HepG2 (cell line): Measurements from ENCODE around the gene SOAT1. TPM values are rescaled to one million over a fixed set of nuclear protein-coding genes. Genes with fewer than 3 reads are reported as not detected.

Source experiments
- PLRG1 ChIP-seq: fragments of 450-650 bp; conservative IDR thresholded peaks from 2 replicates; pipeline ENCODE4 v1.6.1; 2016
- ZC3H4 ChIP-seq: sonication (generic); formaldehyde crosslinking; IDR thresholded peaks from 2 replicates; pipeline ENCODE4 v1.4.0; 2020; ENCODE audit warnings: missing genetic modification reagents, borderline replicate concordance
- ZNF280D ChIP-seq: sonication (generic); formaldehyde crosslinking; IDR thresholded peaks from 2 replicates; pipeline ENCODE4 v1.5.1; 2020; ENCODE audit warnings: mild to moderate bottlenecking, missing genetic modification reagents
- ZNF746 ChIP-seq: sonication (generic); formaldehyde crosslinking; IDR thresholded peaks from 2 replicates; pipeline ENCODE4 v1.8.0; 2022; ENCODE audit warnings: mild to moderate bottlenecking, missing genetic modification reagents
- polyA plus RNA-seq, 8 experiments: library from polyadenylated mRNA; depleted of rRNA in 3 of 8; stranded (reverse) in 7 of 8; unstranded in 1 of 8; fragments of >200 nt; fragmentation: Illumina TruSeq in 4 of 8; extraction: Trizol in 4 of 8; gene quantifications; 2 replicates each; pipeline versions ENCODE4 v1.2.1 to v1.2.3, GENCODE V29; 2011 to 2016; ENCODE audit warnings: low read depth in 4 of 8, missing spikeins in 1 of 8, mixed read lengths in 1 of 8; ENCODE audit not compliant: insufficient read depth in 1 of 8
- total RNA-seq, 5 experiments: library from RNA; depleted of rRNA; stranded (reverse); fragments of >200 nt; fragmentation: Illumina TruSeq; extraction: Trizol; gene quantifications; 2 replicates each; pipeline ENCODE4 v1.2.3, GENCODE V29; 2016; ENCODE audit warnings: low read depth in 1 of 5
- TF ChIP-seq, protein P1 (sequence below): sonication (generic); formaldehyde crosslinking; IDR thresholded peaks from 2 replicates; pipeline ENCODE4 v1.8.0; 2022; ENCODE audit warnings: missing genetic modification reagents, mild to moderate bottlenecking, inconsistent platforms, borderline replicate concordance
- TF ChIP-seq, protein P2 (sequence below), 2 experiments: sonication (generic) in 1 of 2; formaldehyde crosslinking in 1 of 2; IDR thresholded peaks; 2 replicates each; pipeline versions ENCODE4 v1.4.0 to v1.6.1; 2018 to 2020; ENCODE audit warnings: missing genetic modification reagents in 2 of 2, borderline replicate concordance in 1 of 2, low read depth in 1 of 2, mild to moderate bottlenecking in 1 of 2, missing biosample characterization in 1 of 2
- TF ChIP-seq, protein P3 (sequence below): sonication (generic); formaldehyde crosslinking; IDR thresholded peaks from 2 replicates; pipeline ENCODE4 v1.8.0; 2022; ENCODE audit warnings: missing genetic modification reagents, low read depth, mild to moderate bottlenecking, borderline replicate concordance

SOAT1 gene
- total and polyA plus RNA-seq, 2 of the 13 experiments (the other 11 are each of a cell fraction or from before 2014, with no cell fraction given): 22.3 to 52.0 TPM

- no peak for TF ChIP-seq ZNF280D (CRISPR knock-in tag)
- TF ChIP-seq, protein P1, sequence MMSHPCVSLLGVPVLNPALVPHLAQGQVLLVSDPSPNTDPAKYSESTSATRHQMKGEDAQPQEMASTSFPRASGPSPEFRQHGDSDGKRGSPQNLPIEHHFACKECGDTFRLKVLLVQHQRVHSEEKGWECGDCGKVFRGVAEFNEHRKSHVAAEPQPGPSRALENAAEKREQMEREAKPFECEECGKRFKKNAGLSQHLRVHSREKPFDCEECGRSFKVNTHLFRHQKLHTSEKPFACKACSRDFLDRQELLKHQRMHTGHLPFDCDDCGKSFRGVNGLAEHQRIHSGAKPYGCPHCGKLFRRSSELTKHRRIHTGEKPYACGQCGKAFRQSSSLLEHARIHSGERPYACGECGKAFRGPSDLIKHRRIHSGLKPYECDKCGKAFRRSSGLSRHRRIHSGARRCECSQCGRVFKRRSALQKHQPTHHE (CRISPR knock-in tag): no peak
- no peak for TF ChIP-seq PLRG1
- TF ChIP-seq ZNF746 (CRISPR knock-in tag): no peak
- TF ChIP-seq, protein P2, sequence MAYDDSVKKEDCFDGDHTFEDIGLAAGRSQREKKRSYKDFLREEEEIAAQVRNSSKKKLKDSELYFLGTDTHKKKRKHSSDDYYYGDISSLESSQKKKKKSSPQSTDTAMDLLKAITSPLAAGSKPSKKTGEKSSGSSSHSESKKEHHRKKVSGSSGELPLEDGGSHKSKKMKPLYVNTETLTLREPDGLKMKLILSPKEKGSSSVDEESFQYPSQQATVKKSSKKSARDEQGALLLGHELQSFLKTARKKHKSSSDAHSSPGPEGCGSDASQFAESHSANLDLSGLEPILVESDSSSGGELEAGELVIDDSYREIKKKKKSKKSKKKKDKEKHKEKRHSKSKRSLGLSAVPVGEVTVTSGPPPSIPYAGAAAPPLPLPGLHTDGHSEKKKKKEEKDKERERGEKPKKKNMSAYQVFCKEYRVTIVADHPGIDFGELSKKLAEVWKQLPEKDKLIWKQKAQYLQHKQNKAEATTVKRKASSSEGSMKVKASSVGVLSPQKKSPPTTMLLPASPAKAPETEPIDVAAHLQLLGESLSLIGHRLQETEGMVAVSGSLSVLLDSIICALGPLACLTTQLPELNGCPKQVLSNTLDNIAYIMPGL (CRISPR knock-in tag; IDR thresholded peaks at IDR 0.05; ENCODE audit: borderline replicate concordance in 1 of 2, low read depth in 1 of 2): no peak
- TF ChIP-seq, protein P3, sequence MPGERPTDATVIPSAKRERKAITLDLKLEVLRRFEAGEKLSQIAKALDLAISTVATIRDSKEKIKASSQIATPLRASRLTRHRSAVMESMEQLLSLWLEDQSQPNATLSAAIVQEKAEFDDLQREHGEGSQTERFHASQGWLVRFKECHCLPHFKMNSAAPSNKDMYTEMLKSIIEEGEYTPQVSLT (CRISPR knock-in tag): no peak
- no peak for TF ChIP-seq ZC3H4 (CRISPR knock-in tag)
Measured at GRCh38 chr1:179322557-179322956, 29.0 kb downstream of the SOAT1 start (continued).
